GM12875 (cell line): ENCODE measurements around the gene MED22.
"Not testable (repeated sequence)": the region's sequence is repeated elsewhere in the genome, so short reads cannot be mapped to it uniquely, and the experiment has no call there.

ENCODE experiments used
- H3K4me3 ChIP-seq: one replicate; pipeline ENCODE4 v1.5.1; 2011; ENCODE audit warnings: low read depth, low read length, control low read depth
- CTCF ChIP-seq: IDR thresholded peaks from 2 replicates; pipeline ENCODE4 v1.5.1; 2011; ENCODE audit warnings: low read depth, mild to moderate bottlenecking, control low read depth, inconsistent platforms, low read length, moderate library complexity, borderline replicate concordance; ENCODE audit not compliant: insufficient read depth

MED22 gene

GRCh38 chr9:133347985-133348717, at the start of gene MED22, which contains the start of gene RPL7A:
Gene MED22, minus strand, starts transcription at chr9:133348131. Its CDS starts 1,469 bp downstream, at chr9:133346662.
Gene RPL7A, plus strand, starts transcription at chr9:133348218. Its CDS starts 26 bp downstream, at chr9:133348244.
- no peak for TF ChIP-seq CTCF
- H3K4me3 ChIP-seq = peak within 1 kb of the TSS; percentile 96

DNA sequence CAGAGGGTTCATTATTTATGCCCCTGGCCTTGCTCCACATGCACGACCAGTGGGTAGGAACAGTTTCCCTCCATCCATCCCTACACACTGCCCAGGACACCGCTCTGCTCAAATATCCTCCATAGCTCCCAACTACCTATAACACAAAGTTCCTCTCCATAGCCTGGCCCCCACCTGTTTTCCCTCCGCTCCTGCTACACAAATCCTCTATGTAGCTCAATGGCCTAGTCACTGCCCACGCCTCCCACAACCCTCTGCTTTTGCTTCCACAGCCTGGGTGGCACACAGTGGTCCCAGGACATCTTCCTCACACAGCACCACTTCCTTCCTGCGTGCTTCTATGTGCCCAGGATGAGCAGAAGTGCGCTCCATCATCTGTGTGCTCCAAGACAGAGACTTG, 49.4 kb upstream of the MED22 start:
- TF ChIP-seq CTCF = no peak
- H3K4me3 ChIP-seq = no peak overlapping the region

DNA sequence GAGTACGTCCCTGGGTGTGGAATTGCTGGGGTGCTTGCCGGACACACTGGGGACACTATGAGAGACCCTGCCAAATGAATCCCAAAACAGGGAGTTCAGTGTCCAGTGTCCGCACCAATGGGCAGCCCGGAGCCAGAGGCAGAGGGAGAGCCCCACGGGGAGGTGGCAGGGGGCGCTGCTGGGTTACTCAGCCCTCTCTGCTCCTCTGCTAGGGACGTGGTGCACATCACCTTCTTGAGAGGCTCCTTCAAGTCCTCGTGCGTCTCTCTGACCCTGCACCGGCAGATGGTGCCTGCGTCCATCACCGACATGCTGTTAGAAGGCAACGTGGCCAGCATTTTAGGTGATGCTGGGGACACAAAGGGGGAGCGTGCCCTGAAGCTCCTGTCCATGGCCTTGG, 49.0 kb upstream of the MED22 start:
- H3K4me3 ChIP-seq = no peak overlapping the region
- no peak for TF ChIP-seq CTCF

GRCh38 chr9:133394687-133395271, 46.8 kb upstream of the MED22 start:
- no peak overlapping the region for H3K4me3 ChIP-seq
- TF ChIP-seq CTCF = no peak

GRCh38 chr9:133393399-133393798, 45.5 kb upstream of the MED22 start:
- H3K4me3 ChIP-seq = no peak overlapping the region
- TF ChIP-seq CTCF = no peak

- H3K4me3 ChIP-seq = not testable (repeated sequence)
Measured at GRCh38 chr9:133392308-133392707, 44.4 kb upstream of the MED22 start.

GRCh38 chr9:133391449-133391848, 43.5 kb upstream of the MED22 start:
- H3K4me3 ChIP-seq = not testable (repeated sequence)

- no peak overlapping the region for H3K4me3 ChIP-seq
- TF ChIP-seq CTCF = no peak
Measured at GRCh38 chr9:133390713-133391112, 42.8 kb upstream of the MED22 start.
